ENCODE results near the gene AATK. TPM values are rescaled to one million over a fixed set of nuclear protein-coding genes. Genes with fewer than 3 reads are reported as not detected.

Gene AATK
- total and polyA plus RNA-seq, 2 donors (not counting 3 experiments of a cell fraction or from before 2014, with no cell fraction given): 0.69 to 1.00 TPM

DNA sequence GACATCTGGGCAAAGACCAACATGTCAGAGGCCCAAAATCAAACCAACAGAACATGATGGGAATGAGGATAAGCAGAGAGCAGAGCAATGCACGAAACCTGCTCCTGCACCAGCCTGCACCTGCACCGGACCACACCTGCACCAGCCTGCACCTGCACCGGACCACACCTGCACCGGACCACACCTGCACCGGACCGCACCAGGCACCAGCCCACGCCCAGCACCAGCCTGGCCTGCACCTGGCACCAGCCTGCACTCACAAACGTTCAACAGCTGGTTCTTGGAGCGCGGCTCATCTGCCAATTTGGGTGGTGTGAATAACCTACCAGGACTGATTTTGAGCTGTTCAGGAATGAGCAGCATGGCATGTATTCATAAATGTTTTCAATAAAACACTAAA lies 38.6 kb upstream of the AATK start:
- no peak for DNase-seq (ENCODE audit: low read depth, low spot score)
- no peaks in the 10 kb centered on the region for H3K9me1 ChIP-seq (replicated peaks; ENCODE audit: control insufficient read depth, extremely low read depth, insufficient read depth, low read length)
- dilution Hi-C loops (cut with MboI; ENCODE audit: extremely low pct_ligation_motif_present, low sequenced_read_pairs): no loop called here
- H3K4me2 ChIP-seq (ENCODE audit: insufficient read depth, low read length): no peak overlapping the region
- no peaks in the 10 kb centered on the region for H3K4me1 ChIP-seq (ENCODE audit: control insufficient read depth, extremely low read depth, insufficient read depth, low read length)
- FAIRE-seq: no peak
- CTCF ChIA-PET: interaction anchor here (2.4 kb wide), 1 partner anchor 62 kb away, joined by 12 read pairs; no protein-coding TSS in a partner anchor
- no peaks in the 10 kb centered on the region for H3K9me3 ChIP-seq (replicated peaks; ENCODE audit: control insufficient read depth, insufficient read depth, low read length)
- POLR2A ChIA-PET: no interaction called here
- BruUV-seq (replicated peaks): no TSS peak
- no peaks in the 10 kb centered on the region for H4K20me1 ChIP-seq (replicated peaks; ENCODE audit: control insufficient read depth, extremely low read depth, insufficient read depth, low read length)
- no peak overlapping the region for H3K4me3 ChIP-seq (replicated peaks in 1 of 3; ENCODE audit: insufficient read depth in 1 of 3, low read depth in 1 of 3, low read length in 3 of 3)
- H3K36me3 ChIP-seq (ENCODE audit: control insufficient read depth in 2 of 2, extremely low read depth in 1 of 2, insufficient read depth in 2 of 2, low read length in 2 of 2): peaks cover 0 to 4% of the 10 kb centered on the region in 2 experiments
- no peak overlapping the region for H2AFZ ChIP-seq (ENCODE audit: low read depth, low read length)
- TF ChIP-seq MYC (IDR thresholded peaks at IDR 0.05; ENCODE audit: low read depth, low read length): no peak
- TF ChIP-seq, protein P1, sequence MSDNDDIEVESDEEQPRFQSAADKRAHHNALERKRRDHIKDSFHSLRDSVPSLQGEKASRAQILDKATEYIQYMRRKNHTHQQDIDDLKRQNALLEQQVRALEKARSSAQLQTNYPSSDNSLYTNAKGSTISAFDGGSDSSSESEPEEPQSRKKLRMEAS (IDR thresholded peaks at IDR 0.05; ENCODE audit: insufficient read depth, insufficient read length): no peak
- no peak for TF ChIP-seq GATA2 (IDR thresholded peaks at IDR 0.05; ENCODE audit: insufficient read depth, insufficient read length, low read depth, low read length)
- no peak for TF ChIP-seq EZH2 (IDR thresholded peaks at IDR 0.05; ENCODE audit: borderline replicate concordance, low read depth, low read length, severe bottlenecking)
- H3K9ac ChIP-seq (replicated peaks; ENCODE audit: extremely low read depth, insufficient read depth, low read length): no peak overlapping the region
- H3K27me3 ChIP-seq (ENCODE audit: control insufficient read depth in 2 of 2, insufficient read depth in 2 of 2, low read length in 2 of 2): no peaks in the 10 kb centered on the region
- no peaks in the 10 kb centered on the region for H3K79me2 ChIP-seq (ENCODE audit: control insufficient read depth, insufficient read depth, low read length)
- intact Hi-C loops (cut with micrococcal nuclease): no loop called here
- no peak overlapping the region for H3K27ac ChIP-seq (ENCODE audit: insufficient read depth, low read depth, low read length)

DNA sequence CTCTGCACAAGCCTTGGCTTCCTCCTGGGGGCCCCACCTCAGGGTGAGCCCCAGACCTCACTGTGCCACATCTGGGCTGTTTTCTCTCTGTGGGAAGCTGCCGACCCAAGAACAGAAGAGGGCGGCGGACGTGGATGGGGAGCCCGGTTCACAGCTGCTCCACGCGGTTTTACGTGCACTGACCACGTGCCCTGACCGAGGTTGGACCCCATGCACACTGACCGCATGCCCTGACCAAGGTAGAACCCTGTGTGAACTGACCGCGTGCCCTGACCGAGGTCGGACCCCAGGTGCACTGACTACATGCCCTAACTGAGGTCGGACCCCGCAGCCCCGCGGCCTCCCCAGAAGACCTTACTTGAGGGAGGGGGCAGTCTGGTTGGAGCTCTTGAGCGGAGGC lies 37.1 kb upstream of the AATK start:
- intact Hi-C loops (cut with micrococcal nuclease): no loop called here
- BruUV-seq (replicated peaks): no TSS peak
- CTCF ChIA-PET: interaction anchor here (2.4 to 4.4 kb wide), 2 partner anchors 60 to 61 kb away, joined by 12 to 91 read pairs; no protein-coding TSS in a partner anchor

More for the DNA sequence above, 37.1 kb upstream of the AATK start:
- Histone ChIP-seq H3K9me1 (replicated peaks; ENCODE audit: control insufficient read depth, extremely low read depth, insufficient read depth, low read length) (no peaks in the 10 kb centered on the region), H3K79me2 (ENCODE audit: control insufficient read depth, insufficient read depth, low read length) (no peaks in the 10 kb centered on the region), H3K4me1 (ENCODE audit: control insufficient read depth, extremely low read depth, insufficient read depth, low read length) (no peaks in the 10 kb centered on the region), H3K4me3 (replicated peaks in 1 of 3; ENCODE audit: insufficient read depth in 1 of 3, low read depth in 1 of 3, low read length in 3 of 3) (no peak overlapping the region), H3K36me3 (ENCODE audit: control insufficient read depth in 2 of 2, extremely low read depth in 1 of 2, insufficient read depth in 2 of 2, low read length in 2 of 2) (peaks cover 0 to 4% of the 10 kb centered on the region in 2 experiments), H3K9ac (replicated peaks; ENCODE audit: extremely low read depth, insufficient read depth, low read length) (no peak overlapping the region), H3K4me2 (ENCODE audit: insufficient read depth, low read length) (no peak overlapping the region), H3K9me3 (replicated peaks; ENCODE audit: control insufficient read depth, insufficient read depth, low read length) (no peaks in the 10 kb centered on the region), H3K27ac (ENCODE audit: insufficient read depth, low read depth, low read length) (no peak overlapping the region), H4K20me1 (replicated peaks; ENCODE audit: control insufficient read depth, extremely low read depth, insufficient read depth, low read length) (no peaks in the 10 kb centered on the region), H2AFZ (ENCODE audit: low read depth, low read length) (no peak overlapping the region), H3K27me3 (ENCODE audit: control insufficient read depth in 2 of 2, insufficient read depth in 2 of 2, low read length in 2 of 2) (no peaks in the 10 kb centered on the region)
- FAIRE-seq: no peak
- TF ChIP-seq POLR2AphosphoS5 (IDR thresholded peaks at IDR 0.05; ENCODE audit: insufficient read depth, low read depth, low read length) (no peak), JUN (IDR thresholded peaks at IDR 0.05; ENCODE audit: borderline replicate concordance, insufficient read depth, insufficient read length, low read depth) (no peak), GATA2 (IDR thresholded peaks at IDR 0.05; ENCODE audit: insufficient read depth, insufficient read length, low read depth, low read length) (no peak), MYC (IDR thresholded peaks at IDR 0.05; ENCODE audit: low read depth, low read length) (no peak), FOS (IDR thresholded peaks at IDR 0.05; ENCODE audit: borderline replicate concordance, insufficient read depth, low read length) (no peak), EZH2 (IDR thresholded peaks at IDR 0.05; ENCODE audit: borderline replicate concordance, low read depth, low read length, severe bottlenecking) (no peak), POLR2A (IDR thresholded peaks at IDR 0.05; ENCODE audit: low read depth, low read length) (no peak)
- TF ChIP-seq, protein P1 (IDR thresholded peaks at IDR 0.05; ENCODE audit: insufficient read depth, insufficient read length): no peak
- TF ChIP-seq, protein P2, sequence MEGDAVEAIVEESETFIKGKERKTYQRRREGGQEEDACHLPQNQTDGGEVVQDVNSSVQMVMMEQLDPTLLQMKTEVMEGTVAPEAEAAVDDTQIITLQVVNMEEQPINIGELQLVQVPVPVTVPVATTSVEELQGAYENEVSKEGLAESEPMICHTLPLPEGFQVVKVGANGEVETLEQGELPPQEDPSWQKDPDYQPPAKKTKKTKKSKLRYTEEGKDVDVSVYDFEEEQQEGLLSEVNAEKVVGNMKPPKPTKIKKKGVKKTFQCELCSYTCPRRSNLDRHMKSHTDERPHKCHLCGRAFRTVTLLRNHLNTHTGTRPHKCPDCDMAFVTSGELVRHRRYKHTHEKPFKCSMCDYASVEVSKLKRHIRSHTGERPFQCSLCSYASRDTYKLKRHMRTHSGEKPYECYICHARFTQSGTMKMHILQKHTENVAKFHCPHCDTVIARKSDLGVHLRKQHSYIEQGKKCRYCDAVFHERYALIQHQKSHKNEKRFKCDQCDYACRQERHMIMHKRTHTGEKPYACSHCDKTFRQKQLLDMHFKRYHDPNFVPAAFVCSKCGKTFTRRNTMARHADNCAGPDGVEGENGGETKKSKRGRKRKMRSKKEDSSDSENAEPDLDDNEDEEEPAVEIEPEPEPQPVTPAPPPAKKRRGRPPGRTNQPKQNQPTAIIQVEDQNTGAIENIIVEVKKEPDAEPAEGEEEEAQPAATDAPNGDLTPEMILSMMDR (IDR thresholded peaks at IDR 0.05; ENCODE audit: extremely low read depth in 1 of 2, insufficient read depth in 1 of 2, low read depth in 1 of 2, low read length in 2 of 2): no peak
- dilution Hi-C loops (cut with MboI; ENCODE audit: extremely low pct_ligation_motif_present, low sequenced_read_pairs): no loop called here
- POLR2A ChIA-PET: no interaction called here
- DNase-seq (ENCODE audit: low read depth, low spot score): no peak

Measured in endothelial cell of umbilical vein (primary cell).